Vagina (tissue), 2 donors: ENCODE data around the gene LTO1. TPM values are rescaled to one million over a fixed set of nuclear protein-coding genes. Genes with fewer than 3 reads are reported as not detected.

Experiments used
- DNase-seq, 2 donors: peaks; one replicate each; pipeline ENCODE4 v3.0.0-alpha.2; 2017; ENCODE audit errors: extremely low spot score in 2 of 2
- H3K27ac ChIP-seq: fragments of 200-600 bp; sonication (generic); one replicate; pipeline ENCODE4 v1.5.1; 2019
- H3K27me3 ChIP-seq: fragments of 200-600 bp; sonication (generic); one replicate; pipeline ENCODE4 v1.5.1; 2019
- H3K36me3 ChIP-seq, 2 donors: fragments of 200-600 bp; sonication (generic); one replicate each; pipeline ENCODE4 v1.5.1; 2017 to 2019
- H3K4me1 ChIP-seq: fragments of 200-600 bp; sonication (generic); one replicate; pipeline ENCODE4 v1.5.1; 2019
- H3K4me3 ChIP-seq, 2 donors: fragments of 200-600 bp; sonication (generic); 1 replicate in 1 of 2; 2 replicates in 1 of 2; pipeline ENCODE4 v1.5.1; 2016 to 2019
- H3K9me3 ChIP-seq: fragments of 200-600 bp; sonication (generic); one replicate; pipeline ENCODE4 v1.5.1; 2019
- CTCF ChIP-seq, 3 experiments: fragments of 450-650 bp in 2 of 3; fragments of 200-600 bp in 1 of 3; sonication (generic) in 1 of 3; IDR thresholded peaks; one replicate each; pipeline ENCODE4 v1.5.1; 2017 to 2019; ENCODE audit warnings: antibody characterized with exemption in 3 of 3, mild to moderate bottlenecking in 2 of 3, moderate library complexity in 2 of 3
- POLR2A ChIP-seq, 2 donors: fragments of 450-650 bp; IDR thresholded peaks; one replicate each; pipeline ENCODE4 v1.6.1; 2017; ENCODE audit warnings: antibody characterized with exemption in 2 of 2, mild to moderate bottlenecking in 2 of 2, moderate library complexity in 2 of 2
- POLR2AphosphoS5 ChIP-seq, 2 donors: sonication (generic); formaldehyde crosslinking; IDR thresholded peaks; one replicate each; pipeline ENCODE4 v1.9.0; 2017; ENCODE audit warnings: antibody characterized with exemption in 2 of 2, mild to moderate bottlenecking in 2 of 2, low read depth in 1 of 2; ENCODE audit not compliant: insufficient read depth in 1 of 2
- intact Hi-C: fragments of 100-400 bp; cut with DNase I; formaldehyde crosslinking; loops from one replicate; pipeline ENCODE4 v1.15.1; 2023
- total RNA-seq: library from RNA; depleted of rRNA; stranded (reverse); fragments of >200 nt; gene quantifications from one replicate; pipeline ENCODE4 v1.2.3, GENCODE V29; 2016

LTO1 gene
- total RNA-seq, 1 donor from 2014 or later = 15.7 TPM

- Histone ChIP-seq H3K9me3 (no peaks in the 10 kb centered on the region), H3K4me3 (peak overlapping the region; percentile 40 to 43), H3K27ac (no peak overlapping the region), H3K4me1 (peaks cover 62% of the 10 kb centered on the region), H3K27me3 (no peaks in the 10 kb centered on the region), H3K36me3 (no peaks in the 10 kb centered on the region)
- TF ChIP-seq CTCF (IDR thresholded peaks at IDR 0.05) (peak in 1 of 3 experiments; percentile 16), POLR2A (IDR thresholded peaks at IDR 0.05) (no peak), POLR2AphosphoS5 (IDR thresholded peaks at IDR 0.05; ENCODE audit: insufficient read depth in 1 of 2, low read depth in 1 of 2) (no peak)
- intact Hi-C loops = no loop called here
- no peak for DNase-seq
These were observed 36.9 kb downstream of the LTO1 start for GRCh38 chr11:69637941-69638871.

- Histone ChIP-seq H3K4me1 (peaks cover 58% of the 10 kb centered on the region), H3K4me3 (peak overlapping the region; percentile 40 to 43), H3K27ac (no peak overlapping the region), H3K9me3 (no peaks in the 10 kb centered on the region), H3K27me3 (no peaks in the 10 kb centered on the region), H3K36me3 (no peaks in the 10 kb centered on the region)
- intact Hi-C loops = no loop called here
- no peak for DNase-seq
- TF ChIP-seq POLR2A (IDR thresholded peaks at IDR 0.05) (no peak), POLR2AphosphoS5 (IDR thresholded peaks at IDR 0.05; ENCODE audit: insufficient read depth in 1 of 2, low read depth in 1 of 2) (peak in 1 of 2 donors; percentile 6)
These were observed 37.8 kb downstream of the LTO1 start for GRCh38 chr11:69637198-69637940.

- intact Hi-C loops = no loop called here
- no peak overlapping the region for H3K27ac ChIP-seq
- DNase-seq = no peak
- H3K36me3 ChIP-seq = no peaks in the 10 kb centered on the region
- no peaks in the 10 kb centered on the region for H3K9me3 ChIP-seq
- H3K27me3 ChIP-seq = no peaks in the 10 kb centered on the region
- peak overlapping the region; percentile 40 to 43 for H3K4me3 ChIP-seq
- H3K4me1 ChIP-seq = peaks cover 58% of the 10 kb centered on the region
- TF ChIP-seq CTCF (IDR thresholded peaks at IDR 0.05) = no peak
- TF ChIP-seq POLR2A (IDR thresholded peaks at IDR 0.05) = no peak
- peak in 1 of 2 donors; percentile 10 for TF ChIP-seq POLR2AphosphoS5 (IDR thresholded peaks at IDR 0.05; ENCODE audit: insufficient read depth in 1 of 2, low read depth in 1 of 2)
These were observed 38.5 kb downstream of the LTO1 start for GRCh38 chr11:69636512-69637197.

GRCh38 chr11:69635804-69636511, 39.2 kb downstream of the LTO1 start:
- DNase-seq = no peak
- Histone ChIP-seq H3K4me1 (peaks cover 51% of the 10 kb centered on the region), H3K36me3 (no peaks in the 10 kb centered on the region), H3K4me3 (peak overlapping the region; percentile 40 to 43), H3K27ac (no peak overlapping the region), H3K27me3 (no peaks in the 10 kb centered on the region), H3K9me3 (no peaks in the 10 kb centered on the region)
- intact Hi-C loops = no loop called here
- TF ChIP-seq POLR2A (IDR thresholded peaks at IDR 0.05) (no peak), POLR2AphosphoS5 (IDR thresholded peaks at IDR 0.05; ENCODE audit: insufficient read depth in 1 of 2, low read depth in 1 of 2) (no peak), CTCF (IDR thresholded peaks at IDR 0.05) (no peak)
